PC-9 (cell line): ENCODE measurements around the gene DMTF1. TPM values are rescaled to one million over a fixed set of nuclear protein-coding genes. Genes with fewer than 3 reads are reported as not detected.

Experiments
- BruUV-seq: library from RNA; stranded (reverse); fragments of 400-500 nt; replicated peaks from 2 replicates; lab custom pipeline; 2021; lab: Mats Ljungman, UMichigan
- CTCF ChIA-PET: fragments of 300-600 bp; sonication (Branson Sonifier 250); formaldehyde crosslinking; loops from one replicate; lab custom pipeline; 2022; ENCODE audit warnings: antibody characterized with exemption; lab: Charles Lee
- POLR2A ChIA-PET: fragments of 300-600 bp; sonication (Branson Sonifier 250); formaldehyde crosslinking; loops from one replicate; lab custom pipeline; 2022; ENCODE audit warnings: antibody characterized with exemption; ENCODE audit not compliant: unreplicated experiment; lab: Charles Lee
- DNase-seq, 2 experiments: peaks; one replicate each; pipeline versions ENCODE4 v3.0.0 to v3.0.0-alpha.2; 2015 to 2022; ENCODE audit warnings: mixed read lengths in 1 of 2
- H2AFZ ChIP-seq: fragments of 200-600 bp; sonication (generic); 2 replicates; pipeline ENCODE4 v1.8.1; 2017; ENCODE audit warnings: antibody characterized with exemption
- H3F3A ChIP-seq: fragments of 200-600 bp; sonication (generic); 2 replicates; pipeline ENCODE4 v1.8.1; 2017; ENCODE audit warnings: antibody characterized with exemption, mild to moderate bottlenecking, low read depth; ENCODE audit not compliant: insufficient read depth
- H3K27ac ChIP-seq: fragments of 200-600 bp; sonication (generic); 2 replicates; pipeline ENCODE4 v1.6.1; 2016; ENCODE audit warnings: mixed run types
- H3K27me3 ChIP-seq: fragments of 200-600 bp; sonication (generic); 2 replicates; pipeline ENCODE4 v1.6.1; 2016; ENCODE audit warnings: low read depth, mixed run types; ENCODE audit not compliant: insufficient read depth
- H3K36me3 ChIP-seq: fragments of 200-600 bp; sonication (generic); 2 replicates; pipeline ENCODE4 v1.6.1; 2016; ENCODE audit warnings: low read depth, mixed run types
- H3K4me1 ChIP-seq: fragments of 200-600 bp; sonication (generic); replicated peaks from 2 replicates; pipeline ENCODE4 v1.6.1; 2016; ENCODE audit warnings: mixed run types; ENCODE audit not compliant: insufficient read depth
- H3K4me2 ChIP-seq: fragments of 200-600 bp; sonication (generic); 2 replicates; pipeline ENCODE4 v1.6.1; 2017; ENCODE audit warnings: mixed run types
- H3K4me3 ChIP-seq: fragments of 200-600 bp; sonication (generic); 2 replicates; pipeline ENCODE4 v1.6.1; 2016; ENCODE audit warnings: mixed run types
- H3K79me2 ChIP-seq: fragments of 200-600 bp; sonication (generic); 2 replicates; pipeline ENCODE4 v1.6.1; 2017; ENCODE audit warnings: low read depth, mixed run types
- H3K9me2 ChIP-seq: fragments of 200-600 bp; sonication (generic); 2 replicates; pipeline ENCODE4 v1.8.1; 2017; ENCODE audit warnings: mild to moderate bottlenecking; ENCODE audit not compliant: insufficient read depth
- H3K9me3 ChIP-seq: fragments of 200-600 bp; sonication (generic); 2 replicates; pipeline ENCODE4 v1.8.1; 2016; ENCODE audit warnings: low read depth; ENCODE audit not compliant: insufficient read depth
- H4K20me1 ChIP-seq: fragments of 200-600 bp; sonication (generic); 2 replicates; pipeline ENCODE4 v1.8.1; 2017; ENCODE audit not compliant: insufficient read depth
- EZH2 ChIP-seq: fragments of 200-600 bp; sonication (generic); IDR thresholded peaks from 2 replicates; pipeline ENCODE4 v1.8.0; 2017; ENCODE audit warnings: antibody characterized with exemption, low read depth
- intact Hi-C: fragments of 100-400 bp; cut with micrococcal nuclease; formaldehyde crosslinking; loops from one replicate; pipeline ENCODE4 v1.10.0; 2022; ENCODE audit not compliant: unreplicated experiment
- total RNA-seq: library from RNA; stranded (reverse); gene quantifications from 2 replicates; pipeline ENCODE4 v1.2.3, GENCODE V29; 2021
- TF ChIP-seq, protein P1 (sequence below): fragments of 200-600 bp; sonication (generic); conservative IDR thresholded peaks from 2 replicates; pipeline ENCODE4 v1.6.1; 2017; ENCODE audit warnings: mixed run types, antibody characterized with exemption, mild to moderate bottlenecking, moderate library complexity

DMTF1 gene
- total RNA-seq, 1 experiment from 2014 or later = 54.0 TPM

DNA sequence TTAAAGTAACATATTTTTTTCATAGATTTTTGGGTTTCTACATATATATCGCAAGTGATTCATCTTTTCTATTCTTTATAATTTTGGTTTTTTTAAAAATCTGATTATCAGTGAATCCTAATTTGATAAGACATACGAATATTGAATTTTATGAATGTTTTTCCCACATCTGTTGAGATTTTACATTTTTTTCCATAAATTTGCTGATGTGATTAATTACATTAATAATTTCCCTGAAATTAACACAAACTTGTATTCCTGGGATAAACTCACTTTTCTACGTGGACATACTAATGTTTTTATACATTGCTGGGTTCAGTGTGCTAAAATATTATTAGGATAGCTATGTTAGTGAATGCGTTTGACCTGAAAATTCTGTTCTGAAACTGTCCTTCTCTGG, 26.1 kb downstream of the DMTF1 start:
- H4K20me1 ChIP-seq = 0 out of 2 replicates have a peak, but pooled peaks cover 8% of the 10 kb centered on the region
- no peak overlapping the region for H2AFZ ChIP-seq
- no peak overlapping the region for H3K4me2 ChIP-seq
- TF ChIP-seq, protein P1, sequence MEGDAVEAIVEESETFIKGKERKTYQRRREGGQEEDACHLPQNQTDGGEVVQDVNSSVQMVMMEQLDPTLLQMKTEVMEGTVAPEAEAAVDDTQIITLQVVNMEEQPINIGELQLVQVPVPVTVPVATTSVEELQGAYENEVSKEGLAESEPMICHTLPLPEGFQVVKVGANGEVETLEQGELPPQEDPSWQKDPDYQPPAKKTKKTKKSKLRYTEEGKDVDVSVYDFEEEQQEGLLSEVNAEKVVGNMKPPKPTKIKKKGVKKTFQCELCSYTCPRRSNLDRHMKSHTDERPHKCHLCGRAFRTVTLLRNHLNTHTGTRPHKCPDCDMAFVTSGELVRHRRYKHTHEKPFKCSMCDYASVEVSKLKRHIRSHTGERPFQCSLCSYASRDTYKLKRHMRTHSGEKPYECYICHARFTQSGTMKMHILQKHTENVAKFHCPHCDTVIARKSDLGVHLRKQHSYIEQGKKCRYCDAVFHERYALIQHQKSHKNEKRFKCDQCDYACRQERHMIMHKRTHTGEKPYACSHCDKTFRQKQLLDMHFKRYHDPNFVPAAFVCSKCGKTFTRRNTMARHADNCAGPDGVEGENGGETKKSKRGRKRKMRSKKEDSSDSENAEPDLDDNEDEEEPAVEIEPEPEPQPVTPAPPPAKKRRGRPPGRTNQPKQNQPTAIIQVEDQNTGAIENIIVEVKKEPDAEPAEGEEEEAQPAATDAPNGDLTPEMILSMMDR = no peak
- TF ChIP-seq EZH2 = no peak
- no TSS peak for BruUV-seq
- POLR2A ChIA-PET = no interaction called here
- H3F3A ChIP-seq = no peaks in the 10 kb centered on the region
- H3K9me3 ChIP-seq = no peaks in the 10 kb centered on the region
- H3K9me2 ChIP-seq = no peaks in the 10 kb centered on the region
- no peaks in the 10 kb centered on the region for H3K79me2 ChIP-seq
- H3K36me3 ChIP-seq = peaks cover 20% of the 10 kb centered on the region
- no peak overlapping the region for H3K27ac ChIP-seq
- H3K4me1 ChIP-seq = no peaks in the 10 kb centered on the region
- CTCF ChIA-PET = no interaction called here
- intact Hi-C loops = no loop called here
- no peaks in the 10 kb centered on the region for H3K27me3 ChIP-seq
- no peak overlapping the region for H3K4me3 ChIP-seq
- no peak for DNase-seq

DNA sequence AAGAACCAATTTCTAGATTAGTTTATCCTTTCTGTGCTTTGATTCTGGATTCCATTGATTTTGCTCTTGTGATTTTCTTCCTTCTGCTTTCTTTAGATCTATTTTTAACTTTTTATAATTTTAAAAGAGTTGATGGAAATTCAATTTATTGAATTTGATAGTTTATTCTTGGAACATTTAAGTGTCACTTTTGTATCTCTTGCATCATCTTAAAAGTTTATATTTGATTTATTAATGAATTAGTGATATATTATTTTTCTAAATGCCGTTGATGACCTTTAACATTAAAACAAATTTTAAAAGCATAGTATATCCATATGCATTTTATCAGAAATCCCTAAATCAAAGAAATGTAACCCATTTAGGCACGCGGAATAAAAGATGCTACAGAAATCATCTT, 26.9 kb downstream of the DMTF1 start:
- Histone ChIP-seq H3K4me3 (no peak overlapping the region), H3K27me3 (no peaks in the 10 kb centered on the region), H3K9me3 (no peaks in the 10 kb centered on the region), H3F3A (no peaks in the 10 kb centered on the region), H3K36me3 (peaks cover 20% of the 10 kb centered on the region), H2AFZ (no peak overlapping the region), H3K79me2 (no peaks in the 10 kb centered on the region), H4K20me1 (0 out of 2 replicates have a peak, but pooled peaks cover 8% of the 10 kb centered on the region), H3K9me2 (no peaks in the 10 kb centered on the region), H3K27ac (no peak overlapping the region), H3K4me1 (no peaks in the 10 kb centered on the region), H3K4me2 (no peak overlapping the region)
- BruUV-seq = no TSS peak
- ChIA-PET CTCF (no interaction called here), POLR2A (no interaction called here)
- DNase-seq = no peak
- intact Hi-C loops = no loop called here
- TF ChIP-seq, protein P1 = no peak
- TF ChIP-seq EZH2 = no peak

DNA sequence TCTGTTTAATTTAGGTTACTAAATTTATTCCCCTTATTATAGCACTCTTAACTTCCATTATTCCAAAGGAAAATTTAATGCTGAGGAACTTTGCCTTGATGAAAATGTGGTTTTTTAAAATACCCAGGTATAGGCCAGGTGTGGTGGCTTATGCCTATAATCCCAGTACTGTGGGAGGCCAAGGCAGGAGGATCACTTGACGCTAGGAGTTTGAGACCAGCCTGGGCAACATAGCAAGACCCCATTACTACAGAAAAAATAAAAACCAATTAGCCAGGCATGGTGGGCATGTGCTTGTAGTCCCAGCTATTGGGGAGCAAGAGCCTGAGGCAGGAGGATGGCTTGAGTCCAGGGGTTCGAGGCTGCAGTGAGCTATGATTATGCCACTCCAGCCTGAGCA, 34.9 kb downstream of the DMTF1 start:
- Histone ChIP-seq H3F3A (no peaks in the 10 kb centered on the region), H3K4me3 (no peak overlapping the region), H3K27ac (no peak overlapping the region), H3K36me3 (peaks cover 32% of the 10 kb centered on the region), H3K27me3 (no peaks in the 10 kb centered on the region), H3K4me1 (no peaks in the 10 kb centered on the region), H3K4me2 (no peak overlapping the region), H2AFZ (no peak overlapping the region), H3K79me2 (no peaks in the 10 kb centered on the region), H4K20me1 (no peaks in the 10 kb centered on the region), H3K9me3 (no peaks in the 10 kb centered on the region), H3K9me2 (no peaks in the 10 kb centered on the region)
- intact Hi-C loops = no loop called here
- ChIA-PET CTCF (no interaction called here), POLR2A (no interaction called here)
- no peak for TF ChIP-seq EZH2
- TF ChIP-seq, protein P1 = no peak
- BruUV-seq = no TSS peak
- no peak for DNase-seq
